HT1080 (cell line): Measurements from ENCODE around the gene PCDHB5. TPM values are rescaled to one million over a fixed set of nuclear protein-coding genes. Genes with fewer than 3 reads are reported as not detected.
"Not testable (repeated sequence)": the region's sequence is repeated elsewhere in the genome, so short reads cannot be mapped to it uniquely, and the experiment has no call there.

Experiments used
- DNase-seq: peaks from one replicate; pipeline ENCODE4 v3.0.0-alpha.2; 2015; ENCODE audit warnings: low read depth
- polyA plus RNA-seq, 2 experiments: library from polyadenylated mRNA; depleted of rRNA; stranded (reverse); fragments of >200 nt; gene quantifications; 2 replicates each; pipeline ENCODE4 v1.2.3, GENCODE V29; 2015
- total RNA-seq: library from RNA; depleted of rRNA; stranded (reverse); fragments of >200 nt; shearing (Covaris generic); gene quantifications from 2 replicates; pipeline ENCODE4 v1.2.3, GENCODE V29; 2014; rRNA removed

PCDHB5 gene
- 0.10 and 0.90 TPM in 2 replicates for total RNA-seq
- polyA plus RNA-seq (2015; cell fraction: cytosol; rRNA removed): 0.26 and 0.66 TPM in 2 replicates
- 3.2 and 4.1 TPM in 2 replicates for polyA plus RNA-seq (2015; cell fraction: nucleus; rRNA removed)

DNA sequence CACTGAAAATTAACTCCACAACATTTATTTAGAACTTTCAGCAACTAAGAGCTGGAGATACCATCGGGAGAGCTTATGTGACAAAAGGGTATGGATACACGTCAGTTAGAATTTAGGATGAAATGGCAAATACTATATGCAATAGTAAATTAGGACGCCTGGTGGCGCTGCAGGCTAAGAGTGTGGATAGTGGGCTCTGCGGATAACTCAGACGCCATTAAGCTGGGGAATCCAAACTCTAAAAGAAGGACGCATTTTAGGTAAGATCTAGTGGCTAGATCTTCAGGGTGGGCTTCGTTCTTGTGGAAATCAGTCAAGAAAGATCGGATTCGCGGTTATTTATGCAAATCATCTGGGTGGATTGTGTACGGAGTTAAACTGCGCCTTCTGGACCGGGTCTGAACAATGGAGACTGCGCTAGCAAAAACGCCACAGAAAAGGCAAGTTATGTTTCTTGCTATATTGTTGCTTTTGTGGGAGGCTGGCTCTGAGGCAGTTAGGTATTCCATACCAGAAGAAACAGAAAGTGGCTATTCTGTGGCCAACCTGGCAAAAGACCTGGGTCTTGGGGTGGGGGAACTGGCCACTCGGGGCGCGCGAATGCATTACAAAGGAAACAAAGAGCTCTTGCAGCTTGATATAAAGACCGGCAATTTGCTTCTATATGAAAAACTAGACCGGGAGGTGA lies at the start of gene PCDHB5:
PCDHB5 (plus strand) TSS at position 177 of the 688 bp plus-strand sequence; CDS start at position 406, 229 bp downstream.
- peak; percentile 35 for DNase-seq

DNA sequence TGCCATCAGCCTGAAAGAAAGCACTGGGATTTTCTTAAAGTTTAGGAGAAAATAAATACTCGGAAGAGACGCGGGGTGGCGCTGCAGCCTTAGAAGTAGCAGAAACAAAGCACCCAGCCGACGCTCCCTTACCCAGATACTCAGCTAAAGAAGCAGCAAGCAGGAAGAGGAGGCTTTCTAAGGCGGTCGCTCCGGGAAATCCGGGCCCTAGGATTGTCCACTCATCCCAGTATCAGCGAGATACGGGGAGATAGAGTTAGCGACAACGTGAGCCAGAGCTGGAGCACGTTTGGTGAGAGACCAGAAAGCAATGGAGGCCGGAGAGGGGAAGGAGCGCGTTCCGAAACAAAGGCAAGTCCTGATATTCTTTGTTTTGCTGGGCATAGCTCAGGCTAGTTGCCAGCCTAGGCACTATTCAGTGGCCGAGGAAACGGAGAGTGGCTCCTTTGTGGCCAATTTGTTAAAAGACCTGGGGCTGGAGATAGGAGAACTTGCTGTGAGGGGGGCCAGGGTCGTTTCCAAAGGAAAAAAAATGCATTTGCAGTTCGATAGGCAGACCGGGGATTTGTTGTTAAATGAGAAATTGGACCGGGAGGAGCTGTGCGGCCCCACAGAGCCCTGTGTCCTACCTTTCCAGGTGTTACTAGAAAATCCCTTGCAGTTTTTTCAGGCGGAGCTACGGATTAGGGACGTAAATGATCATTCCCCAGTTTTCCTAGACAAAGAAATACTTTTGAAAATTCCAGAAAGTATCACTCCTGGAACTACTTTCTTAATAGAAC lies 40.3 kb upstream of the PCDHB5 start, which contains the start of gene PCDHB2:
PCDHB2 (plus strand) TSS at position 135 of the 782 bp plus-strand sequence; CDS start at position 311, 176 bp downstream.
- DNase-seq: peak; percentile 24

DNA sequence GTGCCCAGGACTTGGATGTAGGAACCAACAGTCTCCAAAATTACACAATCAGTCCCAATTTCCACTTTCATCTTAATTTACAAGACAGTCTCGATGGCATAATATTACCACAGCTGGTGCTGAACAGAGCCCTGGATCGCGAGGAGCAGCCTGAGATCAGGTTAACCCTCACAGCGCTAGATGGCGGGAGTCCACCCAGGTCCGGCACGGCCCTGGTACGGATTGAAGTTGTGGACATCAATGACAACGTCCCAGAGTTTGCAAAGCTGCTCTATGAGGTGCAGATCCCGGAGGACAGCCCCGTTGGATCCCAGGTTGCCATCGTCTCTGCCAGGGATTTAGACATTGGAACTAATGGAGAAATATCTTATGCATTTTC lies 39.8 kb upstream of the PCDHB5 start:
- no peak for DNase-seq

DNA sequence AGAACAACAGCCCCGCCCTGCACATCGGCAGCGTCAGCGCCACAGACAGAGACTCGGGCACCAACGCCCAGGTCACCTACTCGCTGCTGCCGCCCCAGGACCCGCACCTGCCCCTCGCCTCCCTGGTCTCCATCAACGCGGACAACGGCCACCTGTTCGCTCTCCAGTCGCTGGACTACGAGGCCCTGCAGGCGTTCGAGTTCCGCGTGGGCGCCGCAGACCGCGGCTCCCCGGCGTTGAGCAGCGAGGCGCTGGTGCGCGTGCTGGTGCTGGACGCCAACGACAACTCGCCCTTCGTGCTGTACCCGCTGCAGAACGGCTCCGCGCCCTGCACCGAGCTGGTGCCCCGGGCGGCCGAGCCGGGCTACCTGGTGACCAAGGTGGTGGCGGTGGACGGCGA lies 38.8 kb upstream of the PCDHB5 start:
- not testable (repeated sequence) for DNase-seq

DNA sequence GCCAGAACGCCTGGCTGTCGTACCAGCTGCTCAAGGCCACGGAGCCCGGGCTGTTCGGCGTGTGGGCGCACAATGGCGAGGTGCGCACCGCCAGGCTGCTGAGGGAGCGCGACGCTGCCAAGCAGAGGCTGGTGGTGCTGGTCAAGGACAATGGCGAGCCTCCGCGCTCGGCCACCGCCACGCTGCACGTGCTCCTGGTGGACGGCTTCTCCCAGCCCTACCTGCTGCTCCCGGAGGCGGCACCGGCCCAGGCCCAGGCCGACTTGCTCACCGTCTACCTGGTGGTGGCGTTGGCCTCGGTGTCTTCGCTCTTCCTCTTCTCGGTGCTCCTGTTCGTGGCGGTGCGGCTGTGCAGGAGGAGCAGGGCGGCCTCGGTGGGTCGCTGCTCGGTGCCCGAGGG lies 38.4 kb upstream of the PCDHB5 start:
- DNase-seq: not testable (repeated sequence)

DNA sequence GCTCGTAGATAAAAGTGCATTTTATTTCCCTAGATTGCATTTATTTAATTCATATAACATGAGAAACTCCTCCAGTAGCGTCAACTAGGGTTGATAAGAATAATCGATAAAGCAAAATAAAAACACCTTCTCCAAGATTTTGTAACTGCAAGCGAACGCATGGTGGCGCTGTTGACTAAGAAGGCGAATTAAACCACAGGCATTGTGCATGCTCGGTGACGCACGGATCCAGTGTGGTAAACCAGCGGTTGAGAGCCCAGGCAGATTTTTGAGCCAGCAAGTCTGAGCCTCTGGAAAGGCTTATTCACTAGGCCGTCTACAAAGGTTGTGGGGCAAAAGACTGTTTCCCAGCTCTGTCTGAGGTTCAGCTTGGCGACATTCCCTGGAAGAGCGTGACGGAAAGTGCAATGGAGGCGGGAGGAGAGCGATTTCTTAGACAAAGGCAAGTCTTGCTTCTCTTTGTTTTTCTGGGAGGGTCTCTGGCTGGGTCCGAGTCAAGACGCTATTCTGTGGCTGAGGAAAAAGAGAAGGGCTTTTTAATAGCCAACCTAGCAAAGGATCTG lies 34.7 kb upstream of the PCDHB5 start, which contains the start of gene PCDHB3:
PCDHB3 (plus strand) TSS at position 231 of the 563 bp plus-strand sequence; CDS start at position 408, 177 bp downstream.
- DNase-seq: peak; percentile 35

DNA sequence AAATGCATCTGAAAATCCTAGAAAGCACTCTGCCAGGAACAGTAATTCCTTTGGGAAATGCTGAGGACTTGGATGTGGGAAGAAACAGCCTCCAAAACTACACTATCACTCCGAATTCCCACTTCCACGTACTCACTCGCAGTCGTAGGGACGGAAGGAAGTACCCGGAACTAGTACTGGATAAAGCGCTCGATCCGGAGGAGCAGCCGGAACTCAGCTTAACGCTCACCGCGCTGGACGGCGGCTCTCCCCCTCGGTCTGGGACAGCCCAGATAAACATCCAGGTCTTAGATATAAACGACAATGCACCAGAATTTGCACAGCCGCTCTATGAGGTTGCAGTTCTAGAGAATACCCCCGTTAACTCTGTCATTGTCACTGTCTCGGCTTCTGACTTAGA lies 33.9 kb upstream of the PCDHB5 start:
- DNase-seq: no peak

DNA sequence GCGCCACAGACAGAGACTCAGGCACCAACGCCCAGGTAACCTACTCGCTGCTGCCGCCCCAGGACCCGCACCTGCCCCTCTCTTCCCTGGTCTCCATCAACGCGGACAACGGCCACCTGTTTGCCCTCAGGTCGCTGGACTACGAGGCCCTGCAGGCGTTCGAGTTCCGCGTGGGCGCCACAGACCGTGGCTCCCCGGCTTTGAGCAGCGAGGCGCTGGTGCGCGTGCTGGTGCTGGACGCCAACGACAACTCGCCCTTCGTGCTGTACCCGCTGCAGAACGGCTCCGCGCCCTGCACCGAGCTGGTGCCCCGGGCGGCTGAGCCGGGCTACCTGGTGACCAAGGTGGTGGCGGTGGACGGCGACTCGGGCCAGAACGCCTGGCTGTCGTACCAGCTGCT lies 32.9 kb upstream of the PCDHB5 start:
- DNase-seq: not testable (repeated sequence)

DNA sequence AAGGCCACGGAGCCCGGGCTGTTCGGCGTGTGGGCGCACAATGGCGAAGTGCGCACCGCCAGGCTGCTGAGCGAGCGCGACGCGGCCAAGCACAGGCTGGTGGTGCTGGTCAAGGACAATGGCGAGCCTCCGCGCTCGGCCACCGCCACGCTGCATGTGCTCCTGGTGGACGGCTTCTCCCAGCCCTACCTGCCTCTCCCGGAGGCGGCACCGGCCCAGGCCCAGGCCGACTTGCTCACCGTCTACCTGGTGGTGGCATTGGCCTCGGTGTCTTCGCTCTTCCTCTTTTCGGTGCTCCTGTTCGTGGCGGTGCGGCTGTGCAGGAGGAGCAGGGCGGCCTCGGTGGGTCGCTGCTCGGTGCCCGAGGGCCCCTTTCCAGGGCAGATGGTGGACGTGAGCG lies 32.5 kb upstream of the PCDHB5 start:
- DNase-seq: not testable (repeated sequence)

DNA sequence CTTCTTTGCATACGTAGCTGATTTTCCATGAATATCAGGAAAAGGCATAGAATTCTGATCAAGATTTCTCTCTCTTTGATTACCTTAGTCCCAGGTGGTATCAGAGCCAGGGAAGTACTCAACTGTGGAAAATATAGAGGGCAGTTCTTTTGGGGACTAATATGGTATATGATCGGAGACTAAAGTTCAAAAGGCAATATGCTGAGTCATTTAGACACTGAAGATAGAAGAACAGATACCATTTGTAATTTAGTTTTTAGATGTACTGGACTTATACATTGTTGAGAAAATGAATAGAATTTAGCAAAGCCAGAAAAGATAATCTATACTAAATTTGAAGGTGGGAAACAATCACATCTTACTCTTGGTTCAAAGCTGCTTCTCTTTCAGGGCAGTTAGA lies 29.7 kb upstream of the PCDHB5 start:
- no peak for DNase-seq

DNA sequence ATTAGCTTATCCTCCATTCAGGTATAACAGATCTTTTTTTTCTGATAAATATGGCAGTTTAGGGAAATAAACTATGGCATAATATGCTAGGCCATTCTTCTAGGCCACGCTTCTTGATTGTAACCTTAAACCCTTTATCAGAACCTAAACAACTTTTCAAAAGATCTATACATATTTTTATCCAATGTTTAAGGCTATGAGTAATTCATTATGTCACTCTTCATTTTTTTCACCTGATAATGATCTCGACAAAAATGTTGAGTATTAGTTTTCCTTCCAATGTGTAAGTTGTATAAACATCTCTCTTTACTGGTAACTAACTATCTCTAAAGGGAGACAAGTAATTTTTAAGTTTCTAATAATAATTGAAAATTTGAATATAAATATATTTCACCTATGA lies 15.8 kb upstream of the PCDHB5 start:
- no peak for DNase-seq

DNA sequence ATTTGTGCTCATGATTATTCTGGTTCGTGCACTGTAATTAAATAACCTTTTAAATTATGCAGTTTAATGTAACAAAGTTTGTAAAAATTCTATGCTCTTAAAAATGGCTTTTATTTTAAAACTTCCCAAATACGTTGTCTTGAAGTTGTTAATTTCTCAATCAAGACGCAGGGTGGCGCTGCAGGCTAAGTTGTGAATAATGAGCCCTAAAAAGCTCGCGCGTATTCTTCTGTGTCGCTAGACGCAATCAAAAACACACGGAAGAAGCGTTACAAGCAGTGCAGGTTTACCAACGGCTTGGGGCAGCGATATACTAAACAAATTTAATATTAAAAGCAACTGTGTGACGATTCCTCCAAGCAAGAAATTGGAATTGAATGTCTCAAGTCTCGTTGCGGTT lies 13.4 kb upstream of the PCDHB5 start, which contains the start of gene PCDHB4:
PCDHB4 (plus strand) TSS at position 256 of the 400 bp plus-strand sequence. CDS start 181 bp downstream, outside the sequence.
- no peak for DNase-seq

DNA sequence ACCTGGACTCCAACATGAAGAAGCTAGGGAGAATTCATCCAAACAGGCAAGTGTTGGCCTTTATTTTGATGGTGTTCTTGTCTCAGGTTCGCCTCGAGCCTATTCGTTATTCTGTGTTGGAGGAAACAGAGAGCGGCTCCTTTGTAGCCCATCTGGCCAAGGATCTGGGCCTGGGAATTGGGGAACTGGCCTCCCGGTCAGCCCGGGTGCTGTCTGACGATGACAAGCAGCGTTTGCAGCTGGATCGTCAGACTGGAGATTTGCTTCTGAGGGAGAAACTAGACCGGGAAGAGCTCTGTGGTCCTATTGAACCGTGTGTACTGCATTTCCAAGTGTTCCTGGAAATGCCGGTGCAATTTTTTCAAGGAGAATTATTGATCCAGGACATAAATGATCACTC lies 13.0 kb upstream of the PCDHB5 start:
- no peak for DNase-seq

DNA sequence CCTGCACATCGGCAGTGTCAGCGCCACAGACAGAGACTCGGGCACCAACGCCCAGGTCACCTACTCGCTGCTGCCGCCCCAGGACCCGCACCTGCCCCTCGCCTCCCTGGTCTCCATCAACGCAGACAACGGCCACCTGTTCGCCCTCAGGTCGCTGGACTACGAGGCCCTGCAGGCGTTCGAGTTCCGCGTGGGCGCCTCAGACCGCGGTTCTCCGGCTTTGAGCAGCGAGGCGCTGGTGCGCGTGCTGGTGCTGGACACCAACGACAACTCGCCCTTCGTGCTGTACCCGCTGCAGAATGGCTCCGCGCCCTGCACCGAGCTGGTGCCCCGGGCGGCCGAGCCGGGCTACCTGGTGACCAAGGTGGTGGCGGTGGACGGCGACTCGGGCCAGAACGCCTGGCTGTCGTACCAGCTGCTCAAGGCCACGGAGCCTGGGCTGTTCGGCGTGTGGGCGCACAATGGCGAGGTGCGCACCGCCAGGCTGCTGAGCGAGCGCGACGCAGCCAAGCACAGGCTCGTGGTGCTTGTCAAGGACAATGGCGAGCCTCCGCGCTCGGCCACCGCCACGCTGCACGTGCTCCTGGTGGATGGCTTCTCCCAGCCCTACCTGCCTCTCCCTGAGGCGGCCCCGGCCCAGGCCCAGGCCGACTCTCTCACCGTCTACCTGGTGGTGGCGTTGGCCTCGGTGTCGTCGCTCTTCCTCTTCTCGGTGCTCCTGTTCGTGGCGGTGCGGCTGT lies 11.4 kb upstream of the PCDHB5 start:
- not testable (repeated sequence) for DNase-seq

DNA sequence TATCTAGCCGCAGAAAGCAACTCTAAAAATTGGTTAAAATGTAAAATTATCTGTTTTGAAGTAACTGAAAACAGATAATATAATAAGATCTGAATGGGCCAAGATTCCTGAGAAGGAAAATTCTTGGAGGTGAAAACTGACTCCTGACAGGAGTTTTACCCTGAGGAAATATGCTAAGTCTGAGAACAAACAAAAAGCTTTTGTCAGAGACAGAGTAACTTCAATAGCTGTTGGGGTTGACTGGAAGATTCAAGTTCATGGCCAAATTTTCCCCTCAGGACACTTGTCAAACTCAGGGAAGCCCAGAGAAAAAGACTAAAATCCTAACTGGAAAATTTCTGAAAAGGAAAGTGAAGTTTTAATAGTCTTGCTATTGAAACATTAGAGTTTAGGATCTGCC lies 7.7 kb upstream of the PCDHB5 start:
- no peak for DNase-seq

DNA sequence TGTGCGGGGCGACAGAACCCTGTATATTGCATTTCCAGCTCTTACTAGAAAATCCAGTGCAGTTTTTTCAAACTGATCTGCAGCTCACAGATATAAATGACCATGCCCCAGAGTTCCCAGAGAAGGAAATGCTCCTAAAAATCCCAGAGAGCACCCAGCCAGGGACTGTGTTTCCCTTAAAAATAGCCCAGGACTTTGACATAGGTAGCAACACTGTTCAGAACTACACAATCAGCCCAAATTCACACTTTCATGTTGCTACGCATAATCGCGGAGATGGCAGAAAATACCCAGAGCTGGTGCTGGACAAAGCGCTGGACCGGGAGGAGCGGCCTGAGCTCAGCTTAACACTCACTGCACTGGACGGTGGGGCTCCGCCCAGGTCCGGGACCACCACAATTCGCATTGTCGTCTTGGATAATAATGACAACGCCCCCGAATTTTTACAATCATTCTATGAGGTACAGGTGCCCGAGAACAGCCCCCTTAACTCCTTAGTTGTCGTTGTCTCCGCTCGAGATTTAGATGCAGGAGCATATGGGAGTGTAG lies 786 bp downstream of the PCDHB5 start:
- no peak for DNase-seq

DNA sequence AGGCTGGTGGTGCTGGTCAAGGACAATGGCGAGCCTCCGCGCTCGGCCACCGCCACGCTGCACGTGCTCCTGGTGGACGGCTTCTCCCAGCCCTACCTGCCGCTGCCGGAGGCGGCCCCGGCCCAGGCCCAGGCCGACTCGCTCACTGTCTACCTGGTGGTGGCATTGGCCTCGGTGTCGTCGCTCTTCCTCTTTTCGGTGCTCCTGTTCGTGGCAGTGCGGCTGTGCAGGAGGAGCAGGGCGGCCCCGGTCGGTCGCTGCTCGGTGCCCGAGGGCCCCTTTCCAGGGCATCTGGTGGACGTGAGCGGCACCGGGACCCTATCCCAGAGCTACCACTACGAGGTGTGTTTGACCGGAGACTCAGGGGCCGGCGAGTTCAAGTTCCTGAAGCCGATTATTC lies 2.3 kb downstream of the PCDHB5 start:
- DNase-seq: not testable (repeated sequence)

DNA sequence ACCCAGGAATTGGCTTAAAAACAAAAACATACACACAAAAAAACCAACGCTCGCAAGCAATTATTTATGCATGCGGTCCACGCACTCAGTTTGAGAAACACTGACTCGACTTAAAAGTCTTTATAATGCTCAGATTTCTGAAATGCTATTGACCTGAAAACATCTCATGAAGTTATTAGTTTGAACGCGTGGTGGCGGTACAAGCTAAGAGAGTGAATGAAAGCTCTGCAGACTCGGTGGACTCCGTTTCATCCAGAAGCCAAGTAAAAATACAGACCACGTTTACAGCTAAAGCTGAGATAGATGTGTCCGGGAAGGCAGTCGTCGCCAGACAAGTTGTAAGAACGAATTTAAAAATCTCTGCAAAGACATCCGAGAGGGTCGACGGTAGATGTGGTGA lies 14.8 kb downstream of the PCDHB5 start, which contains the start of gene PCDHB6:
PCDHB6 (plus strand) TSS at position 246 of the 400 bp plus-strand sequence. CDS start 201 bp downstream, outside the sequence.
- DNase-seq: peak; percentile 11

DNA sequence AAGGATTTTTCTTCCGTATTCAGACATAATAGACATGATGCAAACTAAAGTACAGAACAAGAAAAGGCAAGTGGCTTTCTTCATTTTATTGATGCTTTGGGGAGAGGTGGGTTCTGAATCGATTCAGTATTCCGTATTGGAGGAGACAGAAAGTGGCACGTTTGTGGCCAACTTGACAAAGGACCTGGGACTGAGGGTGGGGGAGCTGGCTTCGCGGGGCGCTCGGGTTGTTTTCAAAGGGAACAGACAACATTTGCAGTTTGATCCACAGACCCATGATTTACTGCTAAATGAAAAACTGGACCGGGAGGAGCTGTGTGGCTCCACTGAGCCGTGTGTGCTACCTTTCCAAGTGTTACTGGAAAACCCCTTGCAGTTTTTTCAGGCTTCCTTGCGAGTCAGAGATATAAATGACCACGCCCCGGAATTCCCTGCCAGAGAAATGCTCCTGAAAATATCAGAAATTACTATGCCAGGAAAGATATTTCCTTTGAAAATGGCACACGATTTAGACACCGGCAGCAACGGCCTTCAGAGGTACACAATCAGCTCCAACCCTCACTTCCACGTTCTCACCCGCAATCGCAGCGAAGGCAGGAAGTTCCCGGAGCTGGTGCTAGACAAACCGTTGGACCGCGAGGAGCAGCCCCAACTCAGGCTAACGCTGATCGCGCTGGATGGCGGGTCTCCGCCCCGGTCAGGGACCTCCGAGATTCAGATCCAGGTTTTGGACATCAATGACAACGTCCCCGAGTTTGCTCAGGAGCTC lies 15.4 kb downstream of the PCDHB5 start:
- no peak for DNase-seq

DNA sequence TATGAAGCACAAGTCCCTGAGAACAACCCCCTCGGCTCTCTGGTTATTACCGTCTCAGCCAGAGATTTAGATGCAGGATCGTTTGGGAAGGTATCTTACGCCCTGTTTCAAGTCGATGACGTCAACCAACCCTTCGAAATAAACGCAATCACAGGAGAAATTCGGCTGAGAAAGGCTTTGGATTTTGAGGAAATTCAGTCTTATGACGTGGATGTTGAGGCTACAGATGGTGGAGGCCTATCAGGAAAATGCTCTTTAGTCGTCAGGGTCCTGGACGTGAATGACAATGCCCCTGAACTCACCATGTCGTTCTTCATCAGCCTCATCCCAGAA lies 16.0 kb downstream of the PCDHB5 start:
- DNase-seq: no peak
